ENCODE results near the gene NPW. TPM values are rescaled to one million over a fixed set of nuclear protein-coding genes. Genes with fewer than 3 reads are reported as not detected.
A peak's percentile ranks its signal among the peaks of the same experiment; 100 is the strongest.

Gene NPW
- total and polyA plus RNA-seq, 2 donors (not counting 3 experiments of a cell fraction or from before 2014, with no cell fraction given), result 0.84 to 3.3 TPM

- peak; percentile 26 for DNase-seq (ENCODE audit: low read depth, low spot score)
- peaks cover 44% of the 10 kb centered on the region for H3K4me1 ChIP-seq (ENCODE audit: control insufficient read depth, extremely low read depth, insufficient read depth, low read length)
- dilution Hi-C loops (cut with MboI; ENCODE audit: extremely low pct_ligation_motif_present, low sequenced_read_pairs) (no loop called here), intact Hi-C loops (cut with micrococcal nuclease) (loop anchor here (2.0 kb wide), 1 partner anchor 44 kb away; the partner anchor contains the start of gene RPS2)
- peak overlapping the region; percentile 15 for H2AFZ ChIP-seq (ENCODE audit: low read depth, low read length)
- H3K9me3 ChIP-seq (replicated peaks; ENCODE audit: control insufficient read depth, insufficient read depth, low read length), result no peaks in the 10 kb centered on the region
- H3K9me1 ChIP-seq (replicated peaks; ENCODE audit: control insufficient read depth, extremely low read depth, insufficient read depth, low read length), result no peaks in the 10 kb centered on the region
- no peak for FAIRE-seq
- CTCF ChIA-PET, result interaction anchor here (1.6 to 2.7 kb wide), 2 partner anchors 13 to 131 kb away, joined by 10 to 28 read pairs; no protein-coding TSS in a partner anchor
- H4K20me1 ChIP-seq (replicated peaks; ENCODE audit: control insufficient read depth, extremely low read depth, insufficient read depth, low read length), result no peaks in the 10 kb centered on the region
- H3K4me3 ChIP-seq (replicated peaks in 1 of 3; ENCODE audit: insufficient read depth in 1 of 3, low read depth in 1 of 3, low read length in 3 of 3), result peak overlapping the region; percentile 71 to 76 (median 72)
- peak overlapping the region; percentile 82 for H3K27ac ChIP-seq (ENCODE audit: insufficient read depth, low read depth, low read length)
- POLR2A ChIA-PET, result interaction anchor here (0.6 kb wide), 1 partner anchor 15 kb away, joined by 4 read pairs; no protein-coding TSS in a partner anchor
- peak overlapping the region; percentile 92 for H3K4me2 ChIP-seq (ENCODE audit: insufficient read depth, low read length)
- H3K79me2 ChIP-seq (ENCODE audit: control insufficient read depth, insufficient read depth, low read length), result peaks cover 55% of the 10 kb centered on the region
- no TSS peak for BruUV-seq (replicated peaks)
- H3K9ac ChIP-seq (replicated peaks; ENCODE audit: extremely low read depth, insufficient read depth, low read length), result peak overlapping the region; percentile 89
- no peaks in the 10 kb centered on the region for H3K27me3 ChIP-seq (ENCODE audit: control insufficient read depth in 2 of 2, insufficient read depth in 2 of 2, low read length in 2 of 2)
- no peaks in the 10 kb centered on the region for H3K36me3 ChIP-seq (ENCODE audit: control insufficient read depth in 2 of 2, extremely low read depth in 1 of 2, insufficient read depth in 2 of 2, low read length in 2 of 2)
- TF ChIP-seq, protein P1, sequence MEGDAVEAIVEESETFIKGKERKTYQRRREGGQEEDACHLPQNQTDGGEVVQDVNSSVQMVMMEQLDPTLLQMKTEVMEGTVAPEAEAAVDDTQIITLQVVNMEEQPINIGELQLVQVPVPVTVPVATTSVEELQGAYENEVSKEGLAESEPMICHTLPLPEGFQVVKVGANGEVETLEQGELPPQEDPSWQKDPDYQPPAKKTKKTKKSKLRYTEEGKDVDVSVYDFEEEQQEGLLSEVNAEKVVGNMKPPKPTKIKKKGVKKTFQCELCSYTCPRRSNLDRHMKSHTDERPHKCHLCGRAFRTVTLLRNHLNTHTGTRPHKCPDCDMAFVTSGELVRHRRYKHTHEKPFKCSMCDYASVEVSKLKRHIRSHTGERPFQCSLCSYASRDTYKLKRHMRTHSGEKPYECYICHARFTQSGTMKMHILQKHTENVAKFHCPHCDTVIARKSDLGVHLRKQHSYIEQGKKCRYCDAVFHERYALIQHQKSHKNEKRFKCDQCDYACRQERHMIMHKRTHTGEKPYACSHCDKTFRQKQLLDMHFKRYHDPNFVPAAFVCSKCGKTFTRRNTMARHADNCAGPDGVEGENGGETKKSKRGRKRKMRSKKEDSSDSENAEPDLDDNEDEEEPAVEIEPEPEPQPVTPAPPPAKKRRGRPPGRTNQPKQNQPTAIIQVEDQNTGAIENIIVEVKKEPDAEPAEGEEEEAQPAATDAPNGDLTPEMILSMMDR (IDR thresholded peaks at IDR 0.05; ENCODE audit: extremely low read depth in 1 of 2, insufficient read depth in 1 of 2, low read depth in 1 of 2, low read length in 2 of 2), result no peak
- TF ChIP-seq MYC (IDR thresholded peaks at IDR 0.05; ENCODE audit: low read depth, low read length) (no peak), FOS (IDR thresholded peaks at IDR 0.05; ENCODE audit: borderline replicate concordance, insufficient read depth, low read length) (no peak), POLR2AphosphoS5 (IDR thresholded peaks at IDR 0.05; ENCODE audit: insufficient read depth, low read depth, low read length) (no peak), POLR2A (IDR thresholded peaks at IDR 0.05; ENCODE audit: low read depth, low read length) (no peak), GATA2 (IDR thresholded peaks at IDR 0.05; ENCODE audit: insufficient read depth, insufficient read length, low read depth, low read length) (no peak), JUN (IDR thresholded peaks at IDR 0.05; ENCODE audit: borderline replicate concordance, insufficient read depth, insufficient read length, low read depth) (no peak), EZH2 (IDR thresholded peaks at IDR 0.05; ENCODE audit: borderline replicate concordance, low read depth, low read length, severe bottlenecking) (no peak)
- TF ChIP-seq, protein P2, sequence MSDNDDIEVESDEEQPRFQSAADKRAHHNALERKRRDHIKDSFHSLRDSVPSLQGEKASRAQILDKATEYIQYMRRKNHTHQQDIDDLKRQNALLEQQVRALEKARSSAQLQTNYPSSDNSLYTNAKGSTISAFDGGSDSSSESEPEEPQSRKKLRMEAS (IDR thresholded peaks at IDR 0.05; ENCODE audit: insufficient read depth, insufficient read length), result no peak
Observed at GRCh38 chr16:2009164-2009711, 10.3 kb upstream of the NPW start.
